Neural progenitor cell (in vitro differentiated cells): Measurements from ENCODE around the gene KDM3A. TPM values are rescaled to one million over a fixed set of nuclear protein-coding genes. Genes with fewer than 3 reads are reported as not detected.

Experiments used
- DNase-seq: peaks from one replicate; pipeline ENCODE4 v3.0.0-alpha.2; 2016; ENCODE audit warnings: low spot score
- H2AFZ ChIP-seq: fragments of 200-600 bp; sonication (generic); replicated peaks from 2 replicates; pipeline ENCODE4 v1.6.1; 2016; ENCODE audit warnings: antibody characterized with exemption
- H3F3A ChIP-seq: fragments of 200-600 bp; sonication (generic); 2 replicates; pipeline ENCODE4 v1.6.1; 2016; ENCODE audit warnings: antibody characterized with exemption, low read depth
- H3K27ac ChIP-seq: fragments of 200-600 bp; sonication (generic); 2 replicates; pipeline ENCODE4 v1.5.1; 2016; ENCODE audit warnings: mild to moderate bottlenecking
- H3K27me3 ChIP-seq: fragments of 200-600 bp; sonication (generic); 2 replicates; pipeline ENCODE4 v1.6.1; 2016; ENCODE audit warnings: mild to moderate bottlenecking, moderate library complexity
- H3K36me3 ChIP-seq: fragments of 200-600 bp; sonication (generic); 2 replicates; pipeline ENCODE4 v1.5.1; 2016
- H3K4me1 ChIP-seq: fragments of 200-600 bp; sonication (generic); 2 replicates; pipeline ENCODE4 v1.6.1; 2016; ENCODE audit warnings: mixed run types
- H3K4me2 ChIP-seq: fragments of 200-600 bp; sonication (generic); 2 replicates; pipeline ENCODE4 v1.6.1; 2016
- H3K4me3 ChIP-seq: fragments of 200-600 bp; sonication (generic); 2 replicates; pipeline ENCODE4 v1.5.1; 2016
- H3K79me2 ChIP-seq: fragments of 200-600 bp; sonication (generic); 2 replicates; pipeline ENCODE4 v1.6.1; 2016; ENCODE audit warnings: low read depth
- H3K9ac ChIP-seq: fragments of 200-600 bp; sonication (generic); 2 replicates; pipeline ENCODE4 v1.6.1; 2016
- H3K9me3 ChIP-seq: fragments of 200-600 bp; sonication (generic); 2 replicates; pipeline ENCODE4 v1.5.1; 2016; ENCODE audit warnings: low read depth
- H4K20me1 ChIP-seq: fragments of 200-600 bp; sonication (generic); 2 replicates; pipeline ENCODE4 v1.6.1; 2016; ENCODE audit warnings: low read depth
- H3K27ac Mint-ChIP-seq: 3 replicates; pipeline ENCODE4 v1.8.0; 2021; ENCODE audit warnings: mixed read lengths
- H3K27me3 Mint-ChIP-seq: 2 replicates; pipeline ENCODE4 v1.8.0; 2022; ENCODE audit warnings: low read depth, mild to moderate bottlenecking, inconsistent platforms, moderate library complexity, mixed read lengths; ENCODE audit not compliant: insufficient read depth
- H3K36me3 Mint-ChIP-seq: 3 replicates; pipeline ENCODE4 v1.8.0; 2021; ENCODE audit warnings: mixed read lengths
- H3K4me1 Mint-ChIP-seq: 3 replicates; pipeline ENCODE4 v1.8.0; 2021; ENCODE audit warnings: mixed read lengths
- H3K4me3 Mint-ChIP-seq: 3 replicates; pipeline ENCODE4 v1.8.0; 2021; ENCODE audit warnings: mild to moderate bottlenecking, moderate library complexity, mixed read lengths
- H3K9me3 Mint-ChIP-seq: 3 replicates; pipeline ENCODE4 v1.8.0; 2020; ENCODE audit warnings: mixed read lengths
- CTCF ChIP-seq: fragments of 200-600 bp; sonication (generic); IDR thresholded peaks from 2 replicates; pipeline ENCODE4 v1.5.1; 2017; ENCODE audit warnings: antibody characterized with exemption, mild to moderate bottlenecking
- EZH2 ChIP-seq: fragments of 200-600 bp; sonication (generic); IDR thresholded peaks from 2 replicates; pipeline ENCODE4 v1.6.1; 2017; ENCODE audit warnings: antibody characterized with exemption, mild to moderate bottlenecking, moderate library complexity
- EZH2phosphoT487 ChIP-seq: fragments of 200-600 bp; sonication (generic); IDR thresholded peaks from 2 replicates; pipeline ENCODE4 v1.6.1; 2017; ENCODE audit warnings: antibody characterized with exemption
- total RNA-seq: library from RNA; depleted of rRNA; stranded (reverse); fragments of >200 nt; gene quantifications from 2 replicates; pipeline ENCODE4 v1.2.3, GENCODE V29; 2015; ENCODE audit warnings: low replicate concordance

The KDM3A gene
- total RNA-seq, 1 donor from 2014 or later = 84.9 TPM

GRCh38 chr2:86513948-86514660 is 72.9 kb downstream of the KDM3A start:
- peaks cover 9% of the 10 kb centered on the region for H3K36me3 Mint-ChIP-seq
- no peak for DNase-seq
- no peak overlapping the region for H3K27ac ChIP-seq
- H3K27me3 ChIP-seq = no peaks in the 10 kb centered on the region
- H3K4me3 ChIP-seq = no peak overlapping the region
- H3K4me2 ChIP-seq = no peak overlapping the region
- no peaks in the 10 kb centered on the region for H4K20me1 ChIP-seq
- no peaks in the 10 kb centered on the region for H3K9me3 ChIP-seq
- H3F3A ChIP-seq = no peaks in the 10 kb centered on the region
- H3K9me3 Mint-ChIP-seq = no peaks in the 10 kb centered on the region
- H3K4me1 ChIP-seq = no peaks in the 10 kb centered on the region
- no peaks in the 10 kb centered on the region for H3K4me1 Mint-ChIP-seq
- H3K79me2 ChIP-seq = no peaks in the 10 kb centered on the region
- H3K4me3 Mint-ChIP-seq = no peak overlapping the region
- peaks cover 2% of the 10 kb centered on the region for H3K27me3 Mint-ChIP-seq
- no peaks in the 10 kb centered on the region for H3K36me3 ChIP-seq
- no peak overlapping the region for H3K9ac ChIP-seq
- no peak overlapping the region for H2AFZ ChIP-seq
- no peak overlapping the region for H3K27ac Mint-ChIP-seq
- TF ChIP-seq EZH2 = no peak
- TF ChIP-seq EZH2phosphoT487 = no peak
- TF ChIP-seq CTCF = no peak

GRCh38 chr2:86518481-86518880 is 77.3 kb downstream of the KDM3A start:
- Histone ChIP-seq H3K36me3 (no peaks in the 10 kb centered on the region), H3K27ac (no peak overlapping the region), H2AFZ (no peak overlapping the region), H4K20me1 (no peaks in the 10 kb centered on the region), H3K9ac (no peak overlapping the region), H3K27me3 (no peaks in the 10 kb centered on the region), H3K4me2 (no peak overlapping the region), H3K9me3 (no peaks in the 10 kb centered on the region), H3K4me3 (no peak overlapping the region), H3K4me1 (no peaks in the 10 kb centered on the region), H3F3A (no peaks in the 10 kb centered on the region), H3K79me2 (no peaks in the 10 kb centered on the region)
- Mint-ChIP-seq H3K27me3 (no peaks in the 10 kb centered on the region), H3K27ac (no peak overlapping the region), H3K4me1 (no peaks in the 10 kb centered on the region), H3K4me3 (no peak overlapping the region), H3K9me3 (no peaks in the 10 kb centered on the region), H3K36me3 (peaks cover 5% of the 10 kb centered on the region)
- TF ChIP-seq EZH2 (no peak), CTCF (peak; percentile 44)
- peak; percentile 43 for DNase-seq

DNA sequence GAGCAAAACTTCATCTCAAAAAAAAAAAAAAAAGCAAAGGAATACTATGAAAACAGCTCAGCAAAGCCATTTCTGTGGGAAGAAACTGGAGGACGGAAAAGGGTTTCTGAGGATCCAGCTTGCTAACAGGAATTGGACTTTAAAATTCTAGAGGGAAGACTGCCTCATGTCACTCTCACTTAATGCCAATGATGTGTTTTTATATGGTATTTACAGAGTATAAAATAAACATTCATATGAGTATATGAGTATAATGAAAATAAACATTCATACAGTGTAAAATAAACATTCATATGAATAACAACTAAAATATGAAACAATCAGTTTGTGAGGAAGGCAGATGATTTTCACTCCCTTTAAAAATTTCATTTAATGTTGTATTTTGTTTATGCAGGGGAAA is 78.2 kb downstream of the KDM3A start:
- H3K4me3 Mint-ChIP-seq = no peak overlapping the region
- peaks cover 5% of the 10 kb centered on the region for H3K36me3 Mint-ChIP-seq
- Histone ChIP-seq H3K9ac (no peak overlapping the region), H3F3A (no peaks in the 10 kb centered on the region), H3K4me1 (no peaks in the 10 kb centered on the region), H3K9me3 (no peaks in the 10 kb centered on the region), H3K4me3 (no peak overlapping the region), H3K36me3 (no peaks in the 10 kb centered on the region), H3K79me2 (no peaks in the 10 kb centered on the region), H3K27ac (no peak overlapping the region), H3K27me3 (no peaks in the 10 kb centered on the region), H3K4me2 (no peak overlapping the region), H4K20me1 (no peaks in the 10 kb centered on the region), H2AFZ (no peak overlapping the region)
- H3K27ac Mint-ChIP-seq = no peak overlapping the region
- DNase-seq = no peak
- H3K4me1 Mint-ChIP-seq = no peaks in the 10 kb centered on the region
- H3K27me3 Mint-ChIP-seq = no peaks in the 10 kb centered on the region
- TF ChIP-seq EZH2phosphoT487 (no peak), CTCF (no peak), EZH2 (no peak)
- H3K9me3 Mint-ChIP-seq = no peaks in the 10 kb centered on the region
